IMR-90 (cell line): Measurements from ENCODE around the gene ZNF221. TPM values are rescaled to one million over a fixed set of nuclear protein-coding genes. Genes with fewer than 3 reads are reported as not detected.

ENCODE experiments used
- ATAC-seq: fragments of 200-7000 bp; cut with Tn5 transposase; 2 replicates; pipeline ENCODE4 v1.9.1; 2020; ENCODE audit warnings: low read depth, mild to moderate bottlenecking, moderate library complexity
- BruUV-seq: library from RNA; stranded (reverse); fragments of 400-500 nt; replicated peaks from 2 replicates; lab custom pipeline; 2021; lab: Mats Ljungman, UMichigan
- CTCF ChIA-PET: fragments of 300-600 bp; formaldehyde crosslinking; extraction: SDS; loops from one replicate; lab custom pipeline; 2021; ENCODE audit warnings: antibody characterized with exemption; lab: Yijun Ruan, JAX
- POLR2A ChIA-PET: fragments of 300-600 bp; sonication (Branson Sonifier 250); formaldehyde crosslinking; loops from one replicate; lab custom pipeline; 2022; ENCODE audit warnings: antibody characterized with exemption; ENCODE audit not compliant: unreplicated experiment; lab: Charles Lee
- DNase-seq: peaks from one replicate; pipeline ENCODE4 v3.0.0; 2013
- H2AFZ ChIP-seq: replicated peaks from 2 replicates; pipeline ENCODE3; 2013; ENCODE audit warnings: low read length, mild to moderate bottlenecking; ENCODE audit not compliant: poor library complexity
- H2AK5ac ChIP-seq: 2 replicates; pipeline ENCODE4 v1.6.1; 2013; ENCODE audit warnings: low read depth, low read length, inconsistent platforms
- H2AK9ac ChIP-seq: replicated peaks from 2 replicates; pipeline ENCODE3; 2013; ENCODE audit warnings: mild to moderate bottlenecking, low read depth, low read length, moderate library complexity; ENCODE audit not compliant: poor library complexity
- H2BK120ac ChIP-seq: 2 replicates; pipeline ENCODE4 v1.6.1; 2013; ENCODE audit warnings: low read depth, low read length, inconsistent platforms
- H2BK15ac ChIP-seq: 3 replicates; pipeline ENCODE4 v1.6.1; 2013; ENCODE audit warnings: low read depth, low read length, inconsistent platforms
- H2BK20ac ChIP-seq: 2 replicates; pipeline ENCODE4 v1.6.1; 2013; ENCODE audit warnings: low read depth, mild to moderate bottlenecking, inconsistent platforms, low read length, moderate library complexity
- H2BK5ac ChIP-seq: 2 replicates; pipeline ENCODE4 v1.6.1; 2013; ENCODE audit warnings: mild to moderate bottlenecking, low read depth, low read length, inconsistent platforms; ENCODE audit not compliant: poor library complexity, severe bottlenecking
- H3K14ac ChIP-seq: replicated peaks from 2 replicates; pipeline ENCODE4 v1.6.1; 2013; ENCODE audit warnings: low read depth, low read length, inconsistent platforms
- H3K18ac ChIP-seq: 2 replicates; pipeline ENCODE4 v1.6.1; 2013; ENCODE audit warnings: low read depth, low read length, control low read depth
- H3K23ac ChIP-seq: 2 replicates; pipeline ENCODE4 v1.6.1; 2013; ENCODE audit warnings: low read depth, low read length, inconsistent platforms
- H3K27ac ChIP-seq: 2 replicates; pipeline ENCODE4 v1.5.1; 2013; ENCODE audit warnings: mild to moderate bottlenecking, control low read depth, low read length; ENCODE audit not compliant: insufficient read depth
- H3K27me3 ChIP-seq: 2 replicates; pipeline ENCODE4 v1.6.1; 2013; ENCODE audit warnings: low read length; ENCODE audit not compliant: control insufficient read depth, insufficient read depth
- H3K36me3 ChIP-seq: 2 replicates; pipeline ENCODE4 v1.6.1; 2013; ENCODE audit warnings: low read length, mixed read lengths; ENCODE audit not compliant: control insufficient read depth, insufficient read depth
- H3K4ac ChIP-seq: 2 replicates; pipeline ENCODE4 v1.6.1; 2013; ENCODE audit warnings: low read depth, low read length, inconsistent platforms
- H3K4me1 ChIP-seq: 2 replicates; pipeline ENCODE4 v1.6.1; 2013; ENCODE audit warnings: low read length, mixed read lengths; ENCODE audit not compliant: control insufficient read depth, insufficient read depth
- H3K4me2 ChIP-seq: 2 replicates; pipeline ENCODE4 v1.6.1; 2013; ENCODE audit warnings: low read depth, mild to moderate bottlenecking, control low read depth, low read length, moderate library complexity
- H3K4me3 ChIP-seq: 2 replicates; pipeline ENCODE4 v1.5.1; 2013; ENCODE audit warnings: low read depth, mild to moderate bottlenecking, control low read depth, low read length, moderate library complexity; ENCODE audit not compliant: insufficient read depth
- H3K56ac ChIP-seq: 2 replicates; pipeline ENCODE4 v1.6.1; 2013; ENCODE audit warnings: low read length, inconsistent platforms; ENCODE audit not compliant: insufficient read depth; ENCODE audit errors: extremely low read depth
- H3K79me1 ChIP-seq, 2 experiments: 2 replicates each; pipeline ENCODE4 v1.6.1; 2013; ENCODE audit warnings: low read length in 2 of 2, inconsistent platforms in 1 of 2, low read depth in 1 of 2
- H3K9ac ChIP-seq: 2 replicates; pipeline ENCODE4 v1.6.1; 2013; ENCODE audit warnings: low read depth, low read length, control low read depth
- H3K9me1 ChIP-seq: 2 replicates; pipeline ENCODE4 v1.6.1; 2013; ENCODE audit warnings: low read length, inconsistent platforms; ENCODE audit not compliant: insufficient read depth
- H3K9me3 ChIP-seq: 2 replicates; pipeline ENCODE4 v1.6.1; 2013; ENCODE audit warnings: low read length; ENCODE audit not compliant: control insufficient read depth, insufficient read depth
- H4K20me1 ChIP-seq: 2 replicates; pipeline ENCODE4 v1.6.1; 2013; ENCODE audit warnings: low read length, inconsistent platforms; ENCODE audit not compliant: insufficient read depth
- H4K5ac ChIP-seq: 2 replicates; pipeline ENCODE4 v1.6.1; 2013; ENCODE audit warnings: mild to moderate bottlenecking, low read depth, low read length, control low read depth
- H4K8ac ChIP-seq, 2 experiments: 2 replicates each; pipeline ENCODE4 v1.6.1; 2013; ENCODE audit warnings: low read depth in 2 of 2, low read length in 2 of 2, control low read depth in 1 of 2, inconsistent platforms in 1 of 2
- H4K91ac ChIP-seq: 2 replicates; pipeline ENCODE4 v1.6.1; 2013; ENCODE audit warnings: low read depth, low read length, inconsistent platforms; ENCODE audit not compliant: insufficient read depth
- CEBPB ChIP-seq: IDR thresholded peaks from 2 replicates; pipeline ENCODE4 v1.6.1; 2012; ENCODE audit warnings: low read depth, low read length, improper control_type of control experiment
- CHD1 ChIP-seq: IDR thresholded peaks from 2 replicates; pipeline ENCODE4 v1.6.1; 2012; ENCODE audit warnings: low read depth, low read length, improper control_type of control experiment
- CTCF ChIP-seq: conservative IDR thresholded peaks from 2 replicates; pipeline ENCODE4 v1.5.1; 2012; ENCODE audit warnings: mild to moderate bottlenecking, low read depth, low read length, improper control_type of control experiment
- ELK1 ChIP-seq: fragments of 150-350 bp; IDR thresholded peaks from 2 replicates; pipeline ENCODE4 v1.6.1; 2016; ENCODE audit warnings: low read depth, mild to moderate bottlenecking, low read length, moderate library complexity, borderline replicate concordance
- FOS ChIP-seq: fragments of 150-350 bp; IDR thresholded peaks from 2 replicates; pipeline ENCODE4 v1.6.1; 2016; ENCODE audit warnings: low read depth, low read length
- MAFK ChIP-seq: IDR thresholded peaks from 2 replicates; pipeline ENCODE4 v1.6.1; 2012; ENCODE audit warnings: low read depth, low read length, improper control_type of control experiment
- MAZ ChIP-seq: IDR thresholded peaks from 2 replicates; pipeline ENCODE4 v1.6.1; 2012; ENCODE audit warnings: low read depth, mild to moderate bottlenecking, low read length, improper control_type of control experiment, moderate library complexity, borderline replicate concordance
- MXI1 ChIP-seq: IDR thresholded peaks from 2 replicates; pipeline ENCODE4 v1.6.1; 2012; ENCODE audit warnings: low read depth, mild to moderate bottlenecking, low read length, moderate library complexity, borderline replicate concordance
- NFE2L2 ChIP-seq: fragments of 150-350 bp; IDR thresholded peaks from 2 replicates; pipeline ENCODE4 v1.6.1; 2016; ENCODE audit warnings: low read depth, mild to moderate bottlenecking, low read length
- POLR2A ChIP-seq: IDR thresholded peaks from 2 replicates; pipeline ENCODE4 v1.6.1; 2012; ENCODE audit warnings: mild to moderate bottlenecking, low read depth, low read length
- RAD21 ChIP-seq: IDR thresholded peaks from 2 replicates; pipeline ENCODE4 v1.6.1; 2012; ENCODE audit warnings: low read length, improper control_type of control experiment
- RCOR1 ChIP-seq: IDR thresholded peaks from 2 replicates; pipeline ENCODE4 v1.6.1; 2012; ENCODE audit warnings: mild to moderate bottlenecking, low read length, improper control_type of control experiment; ENCODE audit not compliant: insufficient replicate concordance
- RFX5 ChIP-seq: IDR thresholded peaks from 2 replicates; pipeline ENCODE4 v1.8.0; 2012; ENCODE audit warnings: low read depth, mild to moderate bottlenecking, low read length, moderate library complexity
- SMC3 ChIP-seq: fragments of 150-350 bp; IDR thresholded peaks from 2 replicates; pipeline ENCODE4 v1.6.1; 2016; ENCODE audit warnings: low read depth, mild to moderate bottlenecking, antibody characterized with exemption, low read length, moderate library complexity
- USF2 ChIP-seq: fragments of 150-350 bp; IDR thresholded peaks from 2 replicates; pipeline ENCODE4 v1.6.1; 2017; ENCODE audit warnings: mild to moderate bottlenecking, antibody characterized with exemption, low read length, low read depth
- WGBS, 2 experiments: methylation state at CpG; one replicate each; pipeline versions ENCODE4 v1.1.5 to v1.1.7; 2013; ENCODE audit warnings: missing lambda C conversion rate in 2 of 2; ENCODE audit not compliant: insufficient read length in 1 of 2; ENCODE audit errors: extremely low coverage in 2 of 2; 5-methylcytosine and 5-hydroxymethylcytosine counted together
- dilution Hi-C: fragments of 300-500 bp; cut with HindIII; formaldehyde crosslinking; loops from one replicate; pipeline ENCODE4 v1.14.3; 2018; ENCODE audit warnings: low sequenced_read_pairs; ENCODE audit not compliant: unreplicated experiment
- in situ Hi-C: fragments of 300-500 bp; cut with MboI; formaldehyde crosslinking; loops from 3 replicates; pipeline ENCODE4 v1.14.3; 2019; ENCODE audit warnings: low sequenced_read_pairs, inconsistent platforms, mixed read lengths
- intact Hi-C: fragments of 100-400 bp; cut with micrococcal nuclease; formaldehyde crosslinking; loops from 2 replicates; pipeline ENCODE4 v1.10.0; 2022
- polyA plus RNA-seq, 3 experiments: library from polyadenylated mRNA; depleted of rRNA; stranded (reverse); fragments of >200 nt; gene quantifications; 2 replicates each; pipeline ENCODE4 v1.2.3, GENCODE V29; 2012; ENCODE audit warnings: low replicate concordance in 1 of 3
- total RNA-seq: library from RNA; depleted of rRNA; stranded (reverse); fragments of >200 nt; gene quantifications from 2 replicates; pipeline ENCODE4 v1.2.3, GENCODE V29; 2012

ZNF221 gene
- total and polyA plus RNA-seq, 2 of the 4 experiments (the other 2 are of a cell fraction), result 1.0 to 10.6 TPM

GRCh38 chr19:43956827-43957226 is 5.8 kb downstream of the ZNF221 start:
- intact Hi-C loops, result no loop called here
- Histone ChIP-seq H3K27ac (no peak overlapping the region), H2BK20ac (no peak overlapping the region), H3K9ac (no peak overlapping the region), H4K5ac (no peak overlapping the region), H3K56ac (no peak overlapping the region), H2AK9ac (no peak overlapping the region), H2BK120ac (no peak overlapping the region), H4K20me1 (no peaks in the 10 kb centered on the region), H3K23ac (no peak overlapping the region), H2BK15ac (no peak overlapping the region), H4K91ac (no peak overlapping the region), H2BK5ac (no peak overlapping the region), H2AFZ (no peak overlapping the region), H3K36me3 (peaks cover 9% of the 10 kb centered on the region), H3K4me2 (no peak overlapping the region), H3K27me3 (no peaks in the 10 kb centered on the region), H3K18ac (no peak overlapping the region), H3K9me1 (no peaks in the 10 kb centered on the region), H3K4me3 (no peak overlapping the region), H3K4ac (no peak overlapping the region), H2AK5ac (no peak overlapping the region), H4K8ac (no peak overlapping the region), H3K79me1 (peaks cover 14 to 29% of the 10 kb centered on the region in 2 experiments; a peak in 3 of 4 replicates), H3K14ac (no peak overlapping the region), H3K9me3 (peaks cover 25% of the 10 kb centered on the region), H3K4me1 (peaks cover 2% of the 10 kb centered on the region; the same call in 1 of the 2 replicates)
- in situ Hi-C loops, result no loop called here
- ChIA-PET CTCF (interaction anchor here (0.5 kb wide), 1 partner anchor 15 kb away, joined by 3 read pairs; no protein-coding TSS in a partner anchor), POLR2A (no interaction called here)
- TF ChIP-seq CHD1 (no peak), MAFK (no peak), POLR2A (no peak), SMC3 (no peak), MXI1 (no peak), RAD21 (no peak), RFX5 (no peak), CTCF (no peak), FOS (no peak), USF2 (no peak), MAZ (no peak), ELK1 (no peak), RCOR1 (no peak), CEBPB (no peak), NFE2L2 (no peak)
- dilution Hi-C loops, result no loop called here
- 100% methylated on average over 1 of the region's 3 CpGs; no CpG with 5 or more reads in 1 of the 2 experiments for WGBS, 2 experiments
- BruUV-seq, result no TSS peak
- DNase-seq (no peak), ATAC-seq (no peak)
